GM19025 (cell line): ENCODE results near the gene CMKLR1.

Experiments used
- ATAC-seq: cut with Tn5 transposase; IDR thresholded peaks from one replicate; pipeline ENCODE4 v1.9.1; 2021; ENCODE audit warnings: mild to moderate bottlenecking, low read depth, moderate library complexity; ENCODE audit not compliant: unreplicated experiment

CMKLR1 gene

GRCh38 chr12:108337235-108338223 is 1.6 kb downstream of the CMKLR1 start:
- ATAC-seq = no peak

- peak; percentile 52 for ATAC-seq
These were observed 3.6 kb downstream of the CMKLR1 start for GRCh38 chr12:108335349-108336119.

- ATAC-seq = no peak
These were observed 5.0 kb downstream of the CMKLR1 start for GRCh38 chr12:108333898-108334699.

- no peak for ATAC-seq
These were observed 6.2 kb downstream of the CMKLR1 start for GRCh38 chr12:108332791-108333382.

GRCh38 chr12:108328420-108328819 is 10.7 kb downstream of the CMKLR1 start:
- ATAC-seq = no peak

GRCh38 chr12:108327621-108328344 is 11.3 kb downstream of the CMKLR1 start:
- ATAC-seq = no peak

GRCh38 chr12:108326254-108326750 is 12.8 kb downstream of the CMKLR1 start:
- ATAC-seq = no peak

- ATAC-seq = no peak
These were observed 13.6 kb downstream of the CMKLR1 start for GRCh38 chr12:108325549-108325948.

- ATAC-seq = no peak
These were observed 14.1 kb downstream of the CMKLR1 start for GRCh38 chr12:108325018-108325358.

- ATAC-seq = no peak
These were observed 14.6 kb downstream of the CMKLR1 start for GRCh38 chr12:108324351-108325017.

GRCh38 chr12:108323581-108323980 is 15.5 kb downstream of the CMKLR1 start:
- no peak for ATAC-seq

GRCh38 chr12:108322998-108323397 is 16.1 kb downstream of the CMKLR1 start:
- no peak for ATAC-seq

GRCh38 chr12:108321688-108322087 is 17.4 kb downstream of the CMKLR1 start:
- ATAC-seq = no peak

GRCh38 chr12:108320507-108321293 is 18.4 kb downstream of the CMKLR1 start:
- ATAC-seq = no peak

GRCh38 chr12:108319277-108320234 is 19.6 kb downstream of the CMKLR1 start:
- no peak for ATAC-seq

GRCh38 chr12:108318472-108319275 is 20.4 kb downstream of the CMKLR1 start:
- ATAC-seq = no peak
